Stimulated activated CD4-positive, alpha-beta T cell treated with anti-CD3 and anti-CD28 coated beads, Interleukin-15, amount 100 ng/mL, for 48 hours (primary cell): ENCODE measurements around the gene SPATA16.
"Not testable (repeated sequence)": the region's sequence is repeated elsewhere in the genome, so short reads cannot be mapped to it uniquely, and the experiment has no call there.

Experiments used
- DNase-seq, 2 donors: peaks; one replicate each; pipeline ENCODE4 v3.0.0-alpha.2; 2020; ENCODE audit warnings: low read depth in 2 of 2

The SPATA16 gene

DNA sequence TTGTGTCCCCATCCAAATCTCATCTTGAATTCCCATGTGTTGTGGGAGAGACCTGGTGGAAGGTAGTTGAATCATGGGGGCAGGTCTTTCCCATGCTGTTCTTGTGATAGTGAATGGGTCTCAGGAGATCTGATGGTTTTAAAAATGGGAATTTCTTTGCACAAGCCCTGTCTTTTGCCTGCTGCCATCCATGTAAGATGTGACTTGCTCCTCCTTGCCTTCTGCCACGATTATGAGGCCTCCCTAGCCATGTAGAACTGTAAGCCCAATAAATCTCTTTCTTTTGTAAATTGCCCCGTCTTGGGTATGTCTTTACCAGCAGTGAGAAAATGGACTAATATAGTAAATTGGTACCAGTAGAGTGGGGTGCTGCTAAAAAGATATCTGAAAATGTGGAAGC is 261.7 kb downstream of the SPATA16 start:
- not testable (repeated sequence) for DNase-seq

DNA sequence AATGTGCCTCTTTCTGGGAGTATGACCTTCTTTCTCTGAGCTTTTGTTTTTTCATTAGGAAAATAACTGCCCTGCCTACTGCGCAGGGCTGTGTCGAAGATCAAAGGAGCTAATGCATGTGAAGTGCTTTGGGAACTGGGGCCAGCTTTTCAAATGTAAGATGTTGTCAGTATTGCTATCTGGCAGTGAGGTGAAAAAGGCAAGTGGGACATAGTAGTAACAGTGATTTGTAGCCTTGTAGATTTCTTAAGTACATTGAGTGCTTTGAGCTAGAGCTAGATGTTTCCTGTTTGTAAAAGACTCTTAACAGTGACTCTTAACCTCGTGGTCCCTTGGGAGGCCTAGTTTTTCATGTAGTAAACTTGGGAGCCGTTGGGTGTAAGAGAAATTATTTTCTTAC is 264.0 kb downstream of the SPATA16 start:
- no peak for DNase-seq

DNA sequence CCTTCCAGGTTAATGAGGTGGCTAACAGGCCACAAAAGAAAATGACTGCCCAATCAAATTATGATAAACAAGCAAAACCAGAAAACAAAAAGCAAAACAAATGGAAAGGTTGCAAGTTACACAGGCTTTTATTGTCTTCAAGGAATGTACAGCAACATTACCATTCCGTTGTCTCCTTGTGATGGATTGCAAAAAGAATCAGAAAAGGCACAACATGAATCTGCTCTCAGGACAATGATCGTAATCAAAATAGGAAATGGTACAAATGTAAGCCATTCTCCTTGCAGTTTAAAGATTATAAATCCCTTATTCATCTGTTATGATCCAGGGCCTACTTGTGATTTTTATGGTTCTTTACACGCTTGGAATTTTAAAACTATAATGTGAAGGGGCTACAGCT is 264.7 kb downstream of the SPATA16 start:
- no peak for DNase-seq

DNA sequence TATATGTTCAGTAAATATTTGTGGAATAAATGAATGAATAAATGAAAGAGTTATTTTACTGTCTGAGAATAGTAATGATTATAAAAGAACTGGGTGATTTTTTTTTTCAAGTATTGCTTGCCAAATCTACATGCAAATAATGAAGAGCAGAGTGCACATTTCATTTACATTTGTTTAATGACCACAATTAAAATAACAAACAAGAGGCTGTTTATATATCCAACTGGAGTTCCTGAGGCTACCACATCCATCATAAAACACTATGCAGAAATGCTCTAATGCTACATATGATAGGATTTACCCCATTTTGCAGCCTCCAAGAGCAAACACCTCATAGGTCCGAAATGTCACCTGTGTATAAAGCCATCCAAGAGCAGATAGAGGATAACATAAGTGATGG is 266.0 kb downstream of the SPATA16 start:
- DNase-seq = no peak

DNA sequence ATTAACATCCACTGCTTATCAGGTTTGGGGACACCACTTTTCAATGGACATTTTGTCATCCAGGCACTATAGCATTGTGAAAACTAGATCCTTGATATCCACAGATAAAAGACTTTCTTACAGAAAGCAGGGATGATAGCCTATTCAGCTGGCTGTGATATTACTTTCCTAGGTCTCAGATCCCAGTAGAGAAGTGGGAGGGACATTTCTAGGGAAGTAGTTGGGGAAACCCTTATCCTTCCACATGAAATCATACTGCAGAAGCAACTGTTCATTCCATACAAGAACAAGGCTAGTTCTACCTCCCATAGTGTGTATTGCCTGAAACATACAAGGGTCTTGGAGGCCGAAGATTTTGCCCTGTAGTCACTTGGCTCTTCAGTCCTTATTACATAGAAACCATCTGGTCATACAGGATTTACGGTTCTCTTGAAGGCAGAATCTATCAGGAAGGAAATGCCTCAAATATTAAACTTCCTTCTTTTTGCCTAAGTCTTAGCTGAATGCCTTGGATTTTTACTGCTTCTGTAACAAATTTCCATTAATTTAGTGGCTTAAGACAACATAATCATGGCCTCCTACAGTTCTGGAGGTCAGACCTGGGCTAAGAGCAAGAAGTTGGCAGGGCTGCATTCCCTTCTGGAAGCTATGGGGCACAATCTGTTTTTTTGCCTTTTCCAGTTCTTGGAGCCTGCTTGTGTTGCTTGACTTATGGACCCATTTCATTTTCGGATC is 271.1 kb downstream of the SPATA16 start:
- DNase-seq = no peak

DNA sequence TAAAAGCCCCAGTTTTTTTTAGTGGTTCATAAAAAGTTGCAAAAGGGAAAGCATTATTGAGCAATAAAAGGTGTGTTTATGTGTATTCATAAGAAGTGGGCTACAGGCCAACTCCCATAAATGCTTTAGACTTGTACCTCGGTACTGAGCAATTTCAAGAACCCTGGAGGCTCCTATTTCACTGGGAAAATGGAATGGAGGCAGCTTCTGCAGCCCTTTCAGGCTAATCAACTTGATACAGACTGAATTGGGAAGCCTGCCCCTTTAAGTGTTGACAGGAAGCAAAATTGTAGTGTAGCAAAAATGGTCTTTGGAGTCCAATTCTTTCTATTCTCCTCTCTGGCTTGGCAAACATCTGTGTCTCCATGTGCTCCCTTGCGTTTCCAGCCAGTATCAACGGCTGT is 271.7 kb downstream of the SPATA16 start:
- no peak for DNase-seq

DNA sequence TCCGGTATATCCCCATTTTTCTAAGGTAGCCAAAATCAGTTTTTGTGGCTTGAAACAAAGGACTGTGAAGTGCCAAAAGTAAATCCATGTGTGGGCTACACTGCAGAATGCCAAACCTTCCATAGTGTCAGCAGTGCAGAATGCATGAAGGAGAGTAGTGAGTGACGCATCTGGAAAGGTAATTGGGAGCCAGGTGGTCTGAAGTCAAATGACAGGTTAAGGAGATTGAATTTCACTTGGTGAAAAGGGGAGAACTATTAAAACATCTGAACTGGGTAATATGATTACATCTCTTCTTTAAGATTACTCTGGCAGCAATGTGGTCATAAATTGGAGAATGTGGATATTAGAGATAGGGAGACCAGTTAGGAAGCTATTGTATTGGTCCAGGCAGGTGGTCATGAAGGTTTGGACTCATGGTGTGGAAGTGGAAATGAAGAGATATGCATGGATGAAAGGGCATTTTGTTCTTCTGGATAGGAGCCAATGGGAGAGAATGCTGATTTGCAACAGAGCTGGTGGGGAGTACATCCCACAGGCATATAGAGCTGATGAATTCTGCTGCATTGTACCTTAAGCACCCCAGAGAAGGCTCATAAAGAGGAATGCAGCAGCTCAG is 272.3 kb downstream of the SPATA16 start:
- DNase-seq = no peak

DNA sequence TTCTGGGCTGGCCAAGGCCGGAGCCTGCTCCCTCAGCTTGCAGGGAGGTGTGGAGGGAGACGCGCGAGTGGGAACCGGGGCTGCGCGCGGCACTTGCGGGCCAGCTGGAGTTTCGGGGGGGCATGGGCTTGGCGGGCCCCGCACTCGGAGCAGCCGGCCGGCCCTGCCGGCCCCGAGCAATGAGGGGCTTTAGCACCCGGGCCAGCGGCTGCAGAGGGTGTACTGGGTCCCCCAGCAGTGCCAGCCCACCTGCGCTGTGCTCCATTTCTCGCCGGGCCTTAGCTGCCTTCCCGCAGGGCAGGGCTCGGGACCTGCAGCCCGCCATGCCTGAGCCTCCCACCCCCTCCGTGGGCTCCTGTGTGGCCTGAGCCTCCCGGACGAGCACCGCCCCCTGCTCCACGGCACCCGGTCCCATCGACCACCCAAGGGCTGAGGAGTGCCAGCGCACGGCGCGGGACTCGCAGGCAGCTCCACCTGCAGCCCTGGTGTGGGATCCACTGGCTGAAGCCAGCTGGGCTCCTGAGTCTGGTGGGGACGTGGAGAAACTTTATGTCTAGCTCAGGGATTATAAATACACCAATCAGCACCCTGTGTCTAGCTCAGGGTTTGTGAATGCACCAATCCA is 274.2 kb downstream of the SPATA16 start:
- not testable (repeated sequence) for DNase-seq

DNA sequence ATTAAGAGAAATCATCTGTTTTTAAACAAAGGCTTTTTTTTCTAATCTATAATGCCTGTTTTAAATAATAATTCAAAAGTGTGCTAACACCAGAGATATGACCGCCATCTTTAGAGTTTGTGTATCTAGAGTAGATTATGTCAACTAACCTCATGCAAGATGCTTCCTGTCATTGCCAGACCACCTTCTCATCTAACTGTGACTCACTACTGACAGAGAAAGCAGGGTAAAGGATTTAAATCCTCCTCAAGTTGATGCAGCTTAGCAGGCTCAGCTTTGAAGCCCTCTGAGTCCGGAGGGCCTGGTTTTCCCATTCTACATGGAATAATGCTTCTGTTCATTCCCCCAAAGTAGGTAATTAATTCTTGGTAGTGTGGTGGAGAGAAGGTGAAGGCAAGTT is 282.0 kb downstream of the SPATA16 start:
- no peak for DNase-seq

DNA sequence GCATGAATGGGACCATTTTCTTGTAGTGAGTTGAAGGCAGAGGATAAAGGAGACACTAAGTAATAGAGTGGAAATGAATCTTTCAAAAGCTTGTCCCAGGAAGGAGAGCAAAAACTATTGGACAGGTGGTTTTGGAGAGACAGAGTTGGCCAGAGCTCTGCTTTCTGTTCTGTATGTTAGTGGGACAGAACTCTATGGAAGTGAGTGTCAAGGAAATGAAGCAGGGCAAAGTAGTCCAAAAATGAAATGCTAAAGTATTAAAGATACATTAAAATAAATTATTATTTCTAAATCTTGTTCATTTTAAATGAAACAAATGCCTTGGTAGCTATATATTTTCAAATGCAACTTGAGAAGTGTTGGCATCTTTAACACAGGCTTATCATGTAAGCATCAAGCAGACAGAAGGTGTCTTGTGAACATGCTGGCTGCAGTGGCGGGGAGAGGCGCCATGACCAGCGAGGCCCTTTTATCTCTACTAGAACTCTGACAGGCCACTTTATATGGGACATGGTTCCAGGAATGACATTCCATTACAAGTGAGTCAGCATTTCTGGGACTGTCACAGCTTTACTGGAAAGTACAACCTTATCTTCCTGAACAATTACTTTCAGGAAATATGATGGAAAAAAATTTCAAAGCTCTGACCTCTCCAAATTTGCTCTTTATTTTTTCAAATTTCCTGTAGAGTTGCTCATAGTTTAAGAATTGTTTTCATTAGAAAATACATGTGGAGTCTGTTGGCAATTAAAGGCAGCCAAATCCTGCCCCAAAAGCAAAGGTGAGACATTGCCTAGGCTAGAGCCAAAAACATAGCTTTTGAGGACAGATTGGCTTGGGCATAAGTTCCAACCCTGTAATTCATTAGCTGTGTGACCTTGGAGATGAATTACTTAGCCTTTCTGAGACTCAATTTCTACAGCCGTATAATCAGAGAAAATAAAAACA is 284.0 kb downstream of the SPATA16 start:
- no peak for DNase-seq

DNA sequence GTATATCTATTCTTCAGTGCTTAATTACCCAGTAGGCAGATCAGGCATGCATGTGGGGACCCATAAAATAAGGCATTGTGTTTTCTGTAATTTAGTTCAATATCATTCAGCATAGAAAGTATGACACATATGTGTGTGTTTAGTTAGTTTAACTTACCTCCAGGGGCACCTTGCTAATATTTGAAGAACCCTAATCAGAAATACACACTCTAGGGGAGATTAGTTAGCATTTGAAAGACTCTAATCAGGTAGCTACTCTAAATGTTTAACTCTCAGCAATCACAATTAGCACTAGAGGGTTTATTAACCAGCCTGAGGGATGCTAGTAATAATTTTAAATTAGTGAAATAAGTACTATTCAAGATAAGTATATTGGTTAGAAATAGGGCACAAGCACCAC is 286.0 kb downstream of the SPATA16 start:
- DNase-seq = no peak

DNA sequence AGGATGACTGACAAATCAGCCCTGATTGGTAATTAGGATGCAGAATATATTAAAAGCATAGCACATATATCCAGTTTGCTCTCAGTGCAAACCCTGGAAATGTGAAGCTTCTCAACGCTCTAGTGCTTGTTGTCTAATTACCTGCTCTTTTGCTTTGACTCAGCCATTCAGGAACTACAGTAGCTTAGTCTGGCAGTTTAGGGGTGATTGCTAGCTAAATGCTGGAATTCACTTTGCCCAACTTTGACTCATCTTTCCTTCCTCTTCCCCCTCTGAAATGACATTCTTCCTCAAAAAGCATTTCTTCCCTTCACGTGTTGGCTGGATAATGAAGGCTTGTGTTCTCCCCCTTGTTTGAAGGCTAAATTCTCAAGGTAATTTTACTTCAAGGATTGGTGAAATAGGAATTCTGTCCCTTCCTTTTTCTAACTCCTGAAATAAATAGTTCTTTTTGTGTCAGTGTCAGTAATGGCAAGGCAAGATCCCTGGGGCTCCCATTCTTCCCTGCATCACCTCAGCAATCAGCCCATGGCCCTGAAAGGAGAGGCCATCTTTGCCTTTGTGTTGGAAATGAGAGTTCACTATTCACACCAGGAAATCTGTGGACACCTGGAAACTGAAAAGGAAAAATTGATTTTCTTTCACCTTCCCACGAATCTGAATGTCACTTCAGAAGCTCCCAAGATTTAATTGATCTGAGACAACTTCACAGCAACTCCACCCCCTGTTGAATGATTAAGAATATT is 286.9 kb downstream of the SPATA16 start:
- DNase-seq = no peak

DNA sequence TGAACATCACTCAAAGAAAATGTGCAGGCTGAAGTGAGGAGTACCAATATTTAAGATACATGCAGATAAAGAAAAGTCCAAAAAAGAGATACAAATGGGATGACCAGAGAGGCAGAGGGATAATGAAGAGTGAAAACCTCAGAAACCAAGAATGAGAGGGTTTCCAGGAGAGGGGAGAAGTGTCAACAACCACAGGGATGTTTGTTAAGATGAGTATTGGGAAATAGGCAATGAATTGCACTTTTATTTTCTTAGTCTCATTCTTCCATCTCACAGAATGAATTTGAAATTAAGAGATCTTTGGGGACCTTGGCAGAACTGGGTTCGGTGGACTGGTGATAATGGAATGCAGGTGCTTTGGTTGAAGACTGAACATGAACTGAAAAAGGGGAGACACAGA is 288.0 kb downstream of the SPATA16 start:
- no peak for DNase-seq

DNA sequence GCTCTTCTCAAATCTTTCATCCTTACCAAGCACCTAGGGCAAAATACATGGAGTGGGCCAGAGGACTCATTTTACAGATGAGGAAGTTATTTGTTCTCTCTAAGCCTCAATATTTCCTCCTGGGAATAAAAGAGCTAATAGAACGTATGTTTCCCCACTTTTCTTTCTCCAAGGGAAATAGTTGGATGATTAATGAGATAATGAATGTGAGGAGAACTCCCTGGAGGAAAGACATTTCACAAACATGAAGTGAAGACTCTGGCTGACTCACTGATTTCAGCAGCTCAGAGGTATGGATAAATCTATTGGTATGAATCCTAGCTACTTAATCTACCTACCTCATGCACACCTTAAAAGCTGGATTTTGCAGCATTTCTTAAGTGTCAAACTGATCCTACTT is 292.1 kb downstream of the SPATA16 start:
- no peak for DNase-seq

DNA sequence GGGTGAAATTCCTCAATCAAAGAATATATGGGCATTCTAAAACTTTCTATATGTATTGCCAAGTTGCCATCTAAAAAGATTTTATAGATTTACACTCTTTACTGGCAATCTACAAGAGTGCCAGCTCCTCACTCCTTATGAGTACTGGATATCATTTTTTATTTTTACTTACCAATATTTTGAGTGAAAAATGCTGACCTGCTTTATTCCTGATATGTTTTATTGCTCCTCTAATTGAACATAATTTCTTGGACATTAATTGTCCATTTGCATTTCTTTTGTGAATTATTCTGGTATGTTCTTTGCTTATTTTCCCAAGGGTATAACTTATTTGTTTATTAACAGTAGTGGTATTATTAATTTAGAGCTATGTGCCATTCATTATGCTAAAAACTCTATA is 293.7 kb downstream of the SPATA16 start:
- no peak for DNase-seq

DNA sequence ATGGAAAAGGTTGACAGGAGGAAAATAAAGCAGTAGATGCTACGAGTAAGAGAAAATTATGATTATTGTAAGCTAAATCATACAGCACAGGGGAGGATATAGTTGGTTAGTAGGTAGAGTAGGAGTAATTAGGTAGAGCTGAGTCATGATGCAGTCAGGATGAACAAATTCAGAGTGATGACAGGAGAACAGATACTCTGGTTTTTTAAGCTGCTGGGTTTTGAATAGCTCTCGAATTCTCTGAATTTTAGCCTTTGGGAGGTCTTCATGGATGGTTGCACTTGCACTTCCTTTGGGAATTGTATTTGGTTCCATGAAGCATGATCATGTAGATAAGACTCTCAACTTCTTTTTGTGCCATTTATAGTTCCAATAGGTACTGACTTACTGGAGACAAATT is 294.3 kb downstream of the SPATA16 start:
- DNase-seq = no peak

DNA sequence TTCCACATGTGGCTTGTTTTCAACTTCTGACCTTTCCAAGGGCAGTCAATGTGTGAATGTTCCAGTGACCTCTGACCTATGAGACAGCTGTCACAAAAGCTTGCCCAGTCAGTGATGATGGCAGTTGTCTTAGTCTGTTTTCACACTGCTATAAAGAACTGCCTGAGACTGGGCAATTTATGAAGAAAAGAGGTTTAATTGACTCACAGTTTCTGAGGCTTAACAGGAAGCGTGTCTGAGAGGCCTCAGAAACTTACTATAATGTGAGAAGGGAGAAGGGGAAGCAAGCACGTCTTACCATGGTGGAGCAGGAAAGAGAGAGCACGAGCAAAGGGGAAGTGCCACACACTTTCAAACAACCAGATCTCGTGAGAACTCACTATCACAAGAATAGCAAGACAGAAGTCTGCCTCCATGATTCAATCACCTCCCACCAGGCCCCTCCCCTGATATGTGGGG is 294.9 kb downstream of the SPATA16 start:
- no peak for DNase-seq

DNA sequence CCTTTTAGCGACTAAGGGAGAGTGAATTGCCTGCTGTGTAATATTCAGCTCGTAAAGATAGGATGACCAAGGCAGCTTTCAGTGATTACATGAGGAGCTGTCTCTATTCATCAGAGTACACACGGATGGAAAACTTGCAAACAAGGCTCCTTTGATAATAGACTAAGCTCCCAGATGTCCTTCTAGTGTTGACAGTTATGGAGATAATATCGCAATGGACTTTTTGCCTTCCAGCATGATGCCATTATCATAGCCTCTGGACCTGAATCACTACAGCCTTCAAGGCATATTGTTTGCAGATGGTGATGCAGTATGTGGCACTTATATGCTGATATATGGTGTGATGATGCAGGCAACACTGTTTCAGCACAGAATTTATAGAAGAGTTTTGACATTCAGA is 296.6 kb downstream of the SPATA16 start:
- no peak for DNase-seq

DNA sequence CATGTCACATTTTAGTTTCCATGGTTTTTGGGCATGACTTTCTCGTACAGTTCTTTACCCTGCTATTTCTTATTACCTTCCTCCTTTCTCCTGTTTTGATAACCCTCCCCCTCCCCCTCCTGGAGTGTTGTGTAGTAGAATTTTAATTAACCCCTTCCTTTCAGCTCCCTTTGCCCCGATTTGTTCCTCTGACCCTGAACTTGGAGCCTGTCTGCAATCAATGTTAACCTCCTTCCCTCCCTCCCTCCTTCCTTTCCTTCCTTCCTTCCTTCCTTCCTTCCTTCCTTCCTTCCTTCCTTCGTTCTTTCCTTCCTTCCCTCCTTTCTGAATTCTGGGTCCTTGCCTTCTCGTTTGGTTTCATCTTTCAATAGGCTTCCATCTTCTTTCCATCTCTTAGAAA is 300.1 kb downstream of the SPATA16 start:
- no peak for DNase-seq

DNA sequence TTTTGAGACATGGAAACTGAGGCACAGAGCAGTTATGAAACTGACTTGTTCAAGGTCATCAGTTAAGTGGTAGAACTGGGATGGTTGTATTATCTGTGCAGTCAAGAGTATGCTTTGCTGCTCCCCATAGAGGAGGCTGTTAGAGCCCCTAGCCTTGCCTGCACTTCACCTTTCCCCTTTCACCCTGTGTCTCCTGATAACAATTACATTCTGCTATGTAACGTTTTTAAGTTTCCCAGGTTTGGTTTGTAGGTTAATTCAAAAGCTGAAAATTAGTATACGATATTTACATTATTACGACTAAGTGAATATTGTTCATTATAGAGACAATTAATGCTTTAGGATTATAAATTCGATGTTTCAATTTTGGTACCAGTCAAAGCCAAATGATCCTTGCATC is 300.6 kb downstream of the SPATA16 start:
- no peak for DNase-seq

DNA sequence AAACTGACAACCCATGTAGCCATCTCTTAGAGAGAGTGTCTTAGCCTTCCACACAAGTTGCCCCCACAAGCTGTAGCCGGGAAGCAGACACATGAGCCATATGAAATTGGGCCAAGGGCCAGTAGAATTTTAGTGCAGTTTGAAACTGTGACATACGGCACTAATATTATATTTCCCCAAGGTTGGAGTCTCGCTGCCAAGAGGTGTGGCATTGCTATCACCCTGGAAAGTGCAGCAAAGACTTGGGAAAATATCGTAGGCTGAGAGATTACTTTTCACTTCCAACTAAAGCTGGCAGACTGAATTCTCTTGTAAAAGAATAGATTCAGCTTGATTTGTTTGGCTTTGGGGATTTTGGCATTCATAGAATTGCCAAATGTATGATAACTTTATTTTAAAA is 301.4 kb downstream of the SPATA16 start:
- no peak for DNase-seq
